ENCODE measurements around the gene RARRES2. TPM values are rescaled to one million over a fixed set of nuclear protein-coding genes. Genes with fewer than 3 reads are reported as not detected.
"Not testable (repeated sequence)": the region's sequence is repeated elsewhere in the genome, so short reads cannot be mapped to it uniquely, and the experiment has no call there.

The RARRES2 gene
- total RNA-seq, 1 donor from 2014 or later, result 305 TPM

DNA sequence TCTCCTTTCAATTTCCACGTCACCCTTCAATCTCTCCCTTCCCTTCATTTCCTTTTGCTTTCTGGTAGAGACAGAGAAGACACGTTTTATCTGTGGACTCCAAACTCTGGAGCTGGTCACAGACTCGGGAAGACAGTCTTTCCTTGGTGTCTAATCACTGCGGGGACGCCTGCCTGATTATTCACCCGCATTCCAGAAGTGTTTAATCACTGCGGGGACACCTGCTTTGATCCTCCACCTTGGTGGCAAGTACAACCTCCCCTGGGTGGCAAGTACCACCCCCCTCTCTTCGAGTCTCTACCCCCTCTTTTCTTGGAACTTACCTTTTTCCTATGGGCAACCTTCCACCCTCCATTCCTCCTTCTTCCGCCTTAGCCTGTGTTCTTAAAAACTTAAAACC, 33.5 kb downstream of the RARRES2 start:
- no peaks in the 10 kb centered on the region for H3K4me1 ChIP-seq
- H3K36me3 ChIP-seq, result no peaks in the 10 kb centered on the region
- H3K9me3 ChIP-seq, result no peaks in the 10 kb centered on the region
- TF ChIP-seq, protein P1, sequence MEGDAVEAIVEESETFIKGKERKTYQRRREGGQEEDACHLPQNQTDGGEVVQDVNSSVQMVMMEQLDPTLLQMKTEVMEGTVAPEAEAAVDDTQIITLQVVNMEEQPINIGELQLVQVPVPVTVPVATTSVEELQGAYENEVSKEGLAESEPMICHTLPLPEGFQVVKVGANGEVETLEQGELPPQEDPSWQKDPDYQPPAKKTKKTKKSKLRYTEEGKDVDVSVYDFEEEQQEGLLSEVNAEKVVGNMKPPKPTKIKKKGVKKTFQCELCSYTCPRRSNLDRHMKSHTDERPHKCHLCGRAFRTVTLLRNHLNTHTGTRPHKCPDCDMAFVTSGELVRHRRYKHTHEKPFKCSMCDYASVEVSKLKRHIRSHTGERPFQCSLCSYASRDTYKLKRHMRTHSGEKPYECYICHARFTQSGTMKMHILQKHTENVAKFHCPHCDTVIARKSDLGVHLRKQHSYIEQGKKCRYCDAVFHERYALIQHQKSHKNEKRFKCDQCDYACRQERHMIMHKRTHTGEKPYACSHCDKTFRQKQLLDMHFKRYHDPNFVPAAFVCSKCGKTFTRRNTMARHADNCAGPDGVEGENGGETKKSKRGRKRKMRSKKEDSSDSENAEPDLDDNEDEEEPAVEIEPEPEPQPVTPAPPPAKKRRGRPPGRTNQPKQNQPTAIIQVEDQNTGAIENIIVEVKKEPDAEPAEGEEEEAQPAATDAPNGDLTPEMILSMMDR (IDR thresholded peaks at IDR 0.05), result no peak
- TF ChIP-seq POLR2AphosphoS5 (IDR thresholded peaks at IDR 0.05; ENCODE audit: insufficient read depth in 1 of 2, low read depth in 1 of 2), result no peak
- TF ChIP-seq POLR2A (IDR thresholded peaks at IDR 0.05), result no peak
- no peak for DNase-seq (ENCODE audit: extremely low spot score in 2 of 2)
- H3K27me3 ChIP-seq, result no peaks in the 10 kb centered on the region
- intact Hi-C loops (cut with DNase I), result no loop called here
- no peak overlapping the region for H3K4me3 ChIP-seq
- no peak overlapping the region for H3K27ac ChIP-seq

DNA sequence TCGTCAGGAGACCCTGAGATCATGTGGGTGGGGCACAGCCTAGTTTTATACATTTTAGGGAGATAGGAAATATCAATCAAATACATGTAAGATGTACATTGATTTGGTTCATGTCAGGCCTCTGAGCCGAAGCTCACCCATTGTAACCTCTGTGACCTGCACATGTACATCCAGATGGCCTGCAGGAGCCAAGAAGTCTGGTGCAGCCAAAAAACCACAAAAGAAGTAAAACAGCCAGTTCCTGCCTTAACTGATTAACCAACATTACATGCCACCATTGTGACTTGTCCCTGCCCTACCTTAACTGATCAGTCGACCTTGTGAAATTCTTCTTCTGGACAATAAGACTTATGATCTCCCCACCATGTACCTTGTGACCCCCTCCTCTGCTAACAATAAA, 34.3 kb downstream of the RARRES2 start:
- DNase-seq (ENCODE audit: extremely low spot score in 2 of 2), result no peak
- Histone ChIP-seq H3K36me3 (no peaks in the 10 kb centered on the region), H3K27me3 (no peaks in the 10 kb centered on the region), H3K9me3 (no peaks in the 10 kb centered on the region), H3K4me3 (no peak overlapping the region), H3K27ac (no peak overlapping the region), H3K4me1 (no peaks in the 10 kb centered on the region)
- TF ChIP-seq, protein P1 (IDR thresholded peaks at IDR 0.05), result no peak
- TF ChIP-seq POLR2A (IDR thresholded peaks at IDR 0.05) (no peak), POLR2AphosphoS5 (IDR thresholded peaks at IDR 0.05; ENCODE audit: insufficient read depth in 1 of 2, low read depth in 1 of 2) (no peak)
- intact Hi-C loops (cut with DNase I), result no loop called here

DNA sequence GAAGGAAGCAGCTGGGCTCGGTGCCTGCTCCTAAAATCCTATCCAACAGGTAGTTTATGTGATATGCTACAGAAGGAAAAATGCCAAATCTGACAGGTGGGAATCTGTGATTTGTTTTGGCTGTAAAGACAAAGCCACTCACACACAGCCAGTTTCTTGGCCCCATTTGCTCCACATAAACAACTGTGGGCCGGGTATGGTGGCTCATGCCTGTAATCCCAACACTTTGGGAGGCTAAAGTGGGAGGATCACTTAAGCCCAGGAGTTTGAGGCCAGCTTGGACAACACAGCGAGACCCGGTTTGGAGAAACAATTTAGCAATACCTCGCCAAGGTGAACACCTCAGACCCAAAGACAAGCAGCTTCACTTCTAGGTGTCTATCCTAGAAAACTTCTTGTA, 35.1 kb downstream of the RARRES2 start:
- H3K36me3 ChIP-seq; H3K27me3 ChIP-seq; H3K4me3 ChIP-seq; intact Hi-C loops (cut with DNase I); DNase-seq (ENCODE audit: extremely low spot score in 2 of 2); H3K9me3 ChIP-seq; H3K27ac ChIP-seq; H3K4me1 ChIP-seq: not testable (repeated sequence)

DNA sequence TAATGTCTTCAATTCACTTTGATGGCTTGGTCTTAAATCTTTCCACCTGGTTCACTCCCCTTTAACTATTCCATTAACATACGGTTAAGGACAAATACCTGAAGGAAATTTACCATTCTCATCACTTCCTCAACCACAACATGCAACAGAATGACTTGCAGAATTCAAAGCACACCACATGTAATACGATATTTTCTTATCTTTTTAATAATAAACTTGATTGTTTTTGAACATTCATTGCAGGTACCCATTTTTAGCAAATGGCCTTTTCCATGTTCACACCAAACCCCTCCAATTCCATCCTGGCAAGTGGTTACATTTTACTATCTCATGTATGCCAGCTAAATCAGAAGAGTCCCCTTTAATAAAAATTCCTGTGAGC, 35.5 kb downstream of the RARRES2 start:
- H3K4me1 ChIP-seq; DNase-seq (ENCODE audit: extremely low spot score in 2 of 2); H3K27ac ChIP-seq; H3K36me3 ChIP-seq; H3K9me3 ChIP-seq; H3K4me3 ChIP-seq; intact Hi-C loops (cut with DNase I); H3K27me3 ChIP-seq: not testable (repeated sequence)

DNA sequence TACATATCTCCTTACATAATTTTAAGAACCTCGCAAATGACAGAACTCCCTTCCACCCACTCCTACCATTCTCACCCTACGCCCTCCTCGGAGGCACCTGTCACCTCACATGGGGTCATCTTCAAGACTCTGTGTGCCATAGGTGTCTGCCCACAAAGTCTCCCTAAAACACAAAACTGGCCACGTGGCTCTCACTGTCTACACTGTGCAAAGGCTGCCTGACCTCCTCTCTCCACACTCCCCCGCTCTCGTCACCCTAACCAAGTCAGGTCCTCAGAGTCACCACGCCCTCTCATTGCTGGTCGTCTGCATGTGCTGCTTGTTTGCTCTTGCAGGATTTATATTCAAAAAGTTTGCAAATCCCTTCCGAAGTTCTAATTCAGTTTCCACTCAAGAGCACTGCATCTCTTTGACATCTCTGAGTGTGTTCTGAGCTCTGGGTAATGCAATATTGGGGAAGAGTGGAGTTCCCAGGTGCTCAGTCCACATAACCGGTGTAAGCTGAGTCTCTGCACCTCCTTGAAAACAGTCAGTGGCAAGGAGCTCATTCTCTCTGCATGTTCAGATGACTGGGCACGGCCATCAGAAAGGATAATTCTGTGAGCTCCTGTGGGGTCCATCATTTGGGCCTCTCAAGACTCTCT, 36.0 kb downstream of the RARRES2 start:
- H3K36me3 ChIP-seq; H3K27me3 ChIP-seq; H3K4me3 ChIP-seq; H3K9me3 ChIP-seq; H3K4me1 ChIP-seq; H3K27ac ChIP-seq; intact Hi-C loops (cut with DNase I); DNase-seq (ENCODE audit: extremely low spot score in 2 of 2): not testable (repeated sequence)

DNA sequence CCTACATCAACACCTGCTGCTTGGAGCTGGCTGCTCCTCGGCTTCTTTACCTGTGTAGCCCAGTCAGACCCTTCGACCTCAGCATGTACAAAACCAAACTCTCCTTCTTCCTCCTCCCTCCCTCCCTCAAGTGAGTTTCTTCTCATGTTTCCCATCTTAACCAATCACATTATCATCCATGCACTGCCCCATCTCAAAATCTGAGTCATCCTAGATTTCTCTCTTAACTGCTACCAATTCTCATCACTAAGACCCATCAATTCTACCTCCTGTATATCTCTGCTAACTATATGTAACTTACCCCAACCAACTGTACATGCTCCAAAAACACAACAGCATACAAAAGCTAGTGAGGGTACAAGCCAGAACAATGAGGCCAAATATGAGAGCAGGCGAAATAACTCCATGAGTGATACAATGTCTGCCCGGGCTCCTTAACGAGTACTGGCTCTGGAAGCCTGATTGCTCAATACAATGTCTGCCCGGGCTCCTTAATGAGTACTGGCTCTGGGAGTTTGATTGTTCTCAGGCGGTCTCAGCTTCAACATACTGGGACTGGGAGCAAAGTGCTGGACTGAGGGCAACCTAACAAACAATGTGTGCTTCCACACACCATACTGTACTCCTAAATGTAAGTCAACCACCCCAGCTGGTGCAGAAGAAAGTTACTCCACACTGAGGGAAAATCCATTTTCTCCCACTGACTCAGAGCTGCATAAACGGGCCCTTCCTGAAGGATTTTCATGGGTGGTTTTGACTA, 36.8 kb downstream of the RARRES2 start:
- H3K4me3 ChIP-seq; DNase-seq (ENCODE audit: extremely low spot score in 2 of 2); H3K4me1 ChIP-seq; H3K27ac ChIP-seq; H3K27me3 ChIP-seq; intact Hi-C loops (cut with DNase I); H3K36me3 ChIP-seq; H3K9me3 ChIP-seq: not testable (repeated sequence)

DNA sequence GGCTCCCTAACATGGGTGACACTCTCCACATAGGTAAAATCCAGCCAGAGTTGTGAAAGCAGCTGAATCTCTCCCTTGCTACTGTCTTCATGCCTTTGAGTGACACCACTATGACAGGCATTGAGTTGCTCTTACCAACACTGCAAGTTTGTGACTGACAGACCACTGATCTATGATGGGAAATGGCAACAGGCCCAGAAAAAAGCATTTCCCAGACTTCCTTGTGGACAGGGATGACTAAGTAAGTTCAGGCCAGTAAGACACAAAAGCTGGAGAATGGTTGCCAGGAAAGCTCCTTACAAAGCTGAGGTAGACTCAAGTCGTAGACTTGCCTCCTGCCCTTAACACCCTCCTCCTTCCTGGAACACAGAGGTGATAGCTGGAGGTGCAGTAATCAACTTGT, 38.5 kb downstream of the RARRES2 start:
- H3K36me3 ChIP-seq; DNase-seq (ENCODE audit: extremely low spot score in 2 of 2); H3K27ac ChIP-seq; intact Hi-C loops (cut with DNase I); H3K9me3 ChIP-seq; H3K4me3 ChIP-seq; H3K4me1 ChIP-seq; H3K27me3 ChIP-seq: not testable (repeated sequence)

DNA sequence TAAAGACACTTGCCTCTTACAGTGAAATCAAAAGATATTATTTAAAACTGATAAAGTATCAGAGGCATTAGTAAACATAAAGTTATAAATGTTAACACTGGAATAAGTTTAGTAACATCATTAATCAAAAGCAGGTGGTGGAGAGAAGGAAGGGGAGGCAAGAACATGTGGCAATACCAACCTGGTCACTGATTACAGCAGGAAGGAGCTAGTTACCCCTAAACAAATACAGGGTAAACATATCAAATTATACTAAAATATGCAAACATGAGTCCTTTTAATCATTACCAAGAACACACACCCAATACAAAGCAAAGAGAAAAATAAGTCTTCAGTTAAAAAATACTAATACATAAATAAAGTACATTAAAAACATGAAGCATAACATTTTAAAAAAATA, 43.5 kb downstream of the RARRES2 start:
- H3K9me3 ChIP-seq; H3K4me1 ChIP-seq; H3K27ac ChIP-seq; intact Hi-C loops (cut with DNase I); H3K36me3 ChIP-seq; H3K4me3 ChIP-seq; H3K27me3 ChIP-seq; DNase-seq (ENCODE audit: extremely low spot score in 2 of 2): not testable (repeated sequence)

DNA sequence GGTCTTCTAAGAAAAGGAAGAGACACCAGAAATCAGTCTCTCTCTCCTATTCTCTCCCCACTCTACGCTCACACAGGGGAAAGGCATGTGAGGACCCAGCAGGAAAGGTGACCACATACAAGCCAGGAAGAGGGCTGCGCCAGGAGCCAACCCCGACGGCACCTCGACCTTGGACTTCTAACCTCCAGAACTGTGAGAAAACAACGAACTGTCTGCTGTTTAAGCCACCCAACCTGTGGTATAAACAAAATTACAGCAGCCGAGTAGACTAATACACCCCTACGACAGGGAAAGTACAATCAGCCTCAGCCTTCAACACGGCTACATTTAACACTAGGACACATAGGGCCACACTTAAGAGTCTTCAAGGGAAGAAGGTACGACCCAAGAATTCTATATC, 44.6 kb downstream of the RARRES2 start:
- H3K4me3 ChIP-seq; DNase-seq (ENCODE audit: extremely low spot score in 2 of 2); H3K27ac ChIP-seq; H3K4me1 ChIP-seq; H3K9me3 ChIP-seq; intact Hi-C loops (cut with DNase I); H3K36me3 ChIP-seq; H3K27me3 ChIP-seq: not testable (repeated sequence)

DNA sequence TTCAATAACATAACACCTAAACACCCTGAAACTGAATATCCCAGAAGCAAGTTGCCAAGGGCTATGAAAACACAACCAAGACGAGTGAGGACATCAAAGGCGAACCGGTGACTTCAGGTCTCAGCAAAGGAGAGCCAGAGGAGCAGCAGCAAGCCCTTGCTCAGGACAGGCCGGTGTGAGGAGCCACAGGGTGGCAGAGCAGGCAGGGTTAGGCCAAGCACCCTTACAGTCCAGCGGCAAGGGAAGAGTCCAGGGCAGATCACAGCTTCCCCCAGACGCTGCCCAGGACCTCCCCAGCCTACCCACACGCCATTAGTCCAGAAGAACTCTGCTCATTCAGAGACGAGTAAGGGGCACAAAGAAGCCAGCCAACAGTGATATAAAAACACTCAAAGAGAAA, 45.8 kb downstream of the RARRES2 start:
- H3K27me3 ChIP-seq; H3K36me3 ChIP-seq; H3K4me1 ChIP-seq; intact Hi-C loops (cut with DNase I); H3K27ac ChIP-seq; H3K9me3 ChIP-seq; DNase-seq (ENCODE audit: extremely low spot score in 2 of 2); H3K4me3 ChIP-seq: not testable (repeated sequence)

DNA sequence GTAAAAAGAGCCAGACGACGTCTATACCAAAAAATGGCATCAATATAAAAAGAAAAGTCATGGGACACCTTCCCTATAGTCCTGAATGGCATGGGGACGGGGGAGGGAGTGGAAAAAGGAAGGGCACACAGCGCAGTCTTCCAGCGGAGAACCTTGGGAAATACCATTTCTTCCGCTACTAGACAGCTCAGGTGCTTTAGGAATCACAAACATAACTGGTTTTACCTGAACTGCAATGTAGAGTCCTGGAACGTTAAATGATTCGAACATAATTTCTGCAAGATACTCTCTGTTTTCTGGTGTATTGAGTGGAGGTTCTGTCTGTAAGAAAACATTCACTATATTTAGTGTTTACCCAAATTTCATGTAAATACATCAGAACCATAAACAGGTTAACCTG, 46.4 kb downstream of the RARRES2 start:
- intact Hi-C loops (cut with DNase I); H3K36me3 ChIP-seq; H3K27me3 ChIP-seq; H3K4me1 ChIP-seq; DNase-seq (ENCODE audit: extremely low spot score in 2 of 2); H3K4me3 ChIP-seq; H3K27ac ChIP-seq; H3K9me3 ChIP-seq: not testable (repeated sequence)

All from vagina (tissue), 2 donors.